ENCODE measurements around the gene ST6GALNAC1. TPM values are rescaled to one million over a fixed set of nuclear protein-coding genes. Genes with fewer than 3 reads are reported as not detected.

Gene ST6GALNAC1
- total and polyA plus RNA-seq, 2 of the 13 experiments (the other 11 are each of a cell fraction or from before 2014, with no cell fraction given): not detected

- TF ChIP-seq, protein P1, sequence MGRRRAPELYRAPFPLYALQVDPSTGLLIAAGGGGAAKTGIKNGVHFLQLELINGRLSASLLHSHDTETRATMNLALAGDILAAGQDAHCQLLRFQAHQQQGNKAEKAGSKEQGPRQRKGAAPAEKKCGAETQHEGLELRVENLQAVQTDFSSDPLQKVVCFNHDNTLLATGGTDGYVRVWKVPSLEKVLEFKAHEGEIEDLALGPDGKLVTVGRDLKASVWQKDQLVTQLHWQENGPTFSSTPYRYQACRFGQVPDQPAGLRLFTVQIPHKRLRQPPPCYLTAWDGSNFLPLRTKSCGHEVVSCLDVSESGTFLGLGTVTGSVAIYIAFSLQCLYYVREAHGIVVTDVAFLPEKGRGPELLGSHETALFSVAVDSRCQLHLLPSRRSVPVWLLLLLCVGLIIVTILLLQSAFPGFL (CRISPR knock-in tag; IDR thresholded peaks at IDR 0.05): no peak
- TF ChIP-seq GATAD2A (CRISPR knock-in tag; IDR thresholded peaks at IDR 0.05) (peak; percentile 67; the same call in 1 of the 2 replicates), NFKB2 (CRISPR knock-in tag; IDR thresholded peaks at IDR 0.05; ENCODE audit: borderline replicate concordance) (no peak), RXRB (CRISPR knock-in tag; IDR thresholded peaks at IDR 0.05; ENCODE audit: borderline replicate concordance) (0 out of 2 replicates have a peak, but pooled peaks have one; percentile 56), HMG20A (CRISPR knock-in tag; IDR thresholded peaks at IDR 0.05; ENCODE audit: borderline replicate concordance) (0 out of 2 replicates have a peak, but pooled peaks have one; percentile 7), SMAD3 (CRISPR knock-in tag; IDR thresholded peaks at IDR 0.05) (peak; percentile 77; the same call in 1 of the 2 replicates), KDM6A (CRISPR knock-in tag; IDR thresholded peaks at IDR 0.05; ENCODE audit: low read depth) (no peak), YY1 (IDR thresholded peaks at IDR 0.05; ENCODE audit: insufficient read depth, insufficient replicate concordance, low read depth, low read length) (no peak), ZNF574 (CRISPR knock-in tag; IDR thresholded peaks at IDR 0.05) (peak; percentile 51; the same call in 1 of the 2 replicates), TBX3 (IDR thresholded peaks at IDR 0.05; ENCODE audit: borderline replicate concordance) (no peak), KDM5B (CRISPR knock-in tag; IDR thresholded peaks at IDR 0.05; ENCODE audit: borderline replicate concordance) (peak; percentile 39; the same call in 1 of the 2 replicates), ZNF3 (CRISPR knock-in tag; IDR thresholded peaks at IDR 0.05) (no peak), RXRA (CRISPR knock-in tag; IDR thresholded peaks at IDR 0.05) (no peak), KDM2A (CRISPR knock-in tag; IDR thresholded peaks at IDR 0.05; ENCODE audit: borderline replicate concordance, low read depth) (peak; percentile 84), MLXIP (CRISPR knock-in tag; IDR thresholded peaks at IDR 0.05; ENCODE audit: borderline replicate concordance) (no peak)
- TF ChIP-seq, protein P2, sequence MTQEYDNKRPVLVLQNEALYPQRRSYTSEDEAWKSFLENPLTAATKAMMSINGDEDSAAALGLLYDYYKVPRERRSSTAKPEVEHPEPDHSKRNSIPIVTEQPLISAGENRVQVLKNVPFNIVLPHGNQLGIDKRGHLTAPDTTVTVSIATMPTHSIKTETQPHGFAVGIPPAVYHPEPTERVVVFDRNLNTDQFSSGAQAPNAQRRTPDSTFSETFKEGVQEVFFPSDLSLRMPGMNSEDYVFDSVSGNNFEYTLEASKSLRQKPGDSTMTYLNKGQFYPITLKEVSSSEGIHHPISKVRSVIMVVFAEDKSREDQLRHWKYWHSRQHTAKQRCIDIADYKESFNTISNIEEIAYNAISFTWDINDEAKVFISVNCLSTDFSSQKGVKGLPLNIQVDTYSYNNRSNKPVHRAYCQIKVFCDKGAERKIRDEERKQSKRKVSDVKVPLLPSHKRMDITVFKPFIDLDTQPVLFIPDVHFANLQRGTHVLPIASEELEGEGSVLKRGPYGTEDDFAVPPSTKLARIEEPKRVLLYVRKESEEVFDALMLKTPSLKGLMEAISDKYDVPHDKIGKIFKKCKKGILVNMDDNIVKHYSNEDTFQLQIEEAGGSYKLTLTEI (CRISPR knock-in tag; conservative IDR thresholded peaks at IDR 0.05): no peak
- TF ChIP-seq, protein P3, sequence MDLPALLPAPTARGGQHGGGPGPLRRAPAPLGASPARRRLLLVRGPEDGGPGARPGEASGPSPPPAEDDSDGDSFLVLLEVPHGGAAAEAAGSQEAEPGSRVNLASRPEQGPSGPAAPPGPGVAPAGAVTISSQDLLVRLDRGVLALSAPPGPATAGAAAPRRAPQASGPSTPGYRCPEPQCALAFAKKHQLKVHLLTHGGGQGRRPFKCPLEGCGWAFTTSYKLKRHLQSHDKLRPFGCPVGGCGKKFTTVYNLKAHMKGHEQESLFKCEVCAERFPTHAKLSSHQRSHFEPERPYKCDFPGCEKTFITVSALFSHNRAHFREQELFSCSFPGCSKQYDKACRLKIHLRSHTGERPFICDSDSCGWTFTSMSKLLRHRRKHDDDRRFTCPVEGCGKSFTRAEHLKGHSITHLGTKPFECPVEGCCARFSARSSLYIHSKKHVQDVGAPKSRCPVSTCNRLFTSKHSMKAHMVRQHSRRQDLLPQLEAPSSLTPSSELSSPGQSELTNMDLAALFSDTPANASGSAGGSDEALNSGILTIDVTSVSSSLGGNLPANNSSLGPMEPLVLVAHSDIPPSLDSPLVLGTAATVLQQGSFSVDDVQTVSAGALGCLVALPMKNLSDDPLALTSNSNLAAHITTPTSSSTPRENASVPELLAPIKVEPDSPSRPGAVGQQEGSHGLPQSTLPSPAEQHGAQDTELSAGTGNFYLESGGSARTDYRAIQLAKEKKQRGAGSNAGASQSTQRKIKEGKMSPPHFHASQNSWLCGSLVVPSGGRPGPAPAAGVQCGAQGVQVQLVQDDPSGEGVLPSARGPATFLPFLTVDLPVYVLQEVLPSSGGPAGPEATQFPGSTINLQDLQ (CRISPR knock-in tag; IDR thresholded peaks at IDR 0.05): no peak
Observed at GRCh38 chr17:76623271-76624146, 20.0 kb downstream of the ST6GALNAC1 start (continued).

Data from HepG2 (cell line).